Measurements from ENCODE around the gene CBL.

GRCh38 chr11:119334174-119334930 is 128.2 kb downstream of the CBL start, which contains the start of gene RNF26:
- TF ChIP-seq CTCF (conservative IDR thresholded peaks at IDR 0.05; ENCODE audit: low read length): no peak
- no peak for TF ChIP-seq EZH2phosphoT487 (IDR thresholded peaks at IDR 0.05; ENCODE audit: borderline replicate concordance)
